Duodenal mucosa (tissue), 2 donors: ENCODE data around the gene NF1.

ENCODE experiments used
- H3K27ac ChIP-seq: one replicate; pipeline ENCODE4 v1.7.0; 2013; ENCODE audit warnings: low read depth, low read length
- H3K27me3 ChIP-seq, 2 donors: one replicate each; pipeline ENCODE4 v1.7.0; 2013; ENCODE audit warnings: low read length in 2 of 2, control low read depth in 1 of 2; ENCODE audit not compliant: insufficient read depth in 2 of 2, control insufficient read depth in 1 of 2
- H3K36me3 ChIP-seq, 2 donors: one replicate each; pipeline ENCODE4 v1.7.0; 2013; ENCODE audit warnings: low read length in 2 of 2, control low read depth in 1 of 2; ENCODE audit not compliant: insufficient read depth in 2 of 2, control insufficient read depth in 1 of 2
- H3K4me1 ChIP-seq, 2 donors: one replicate each; pipeline ENCODE4 v1.7.0; 2013; ENCODE audit warnings: low read length in 2 of 2, control low read depth in 1 of 2; ENCODE audit not compliant: insufficient read depth in 2 of 2, control insufficient read depth in 1 of 2
- H3K4me3 ChIP-seq, 2 donors: one replicate each; pipeline ENCODE4 v1.7.0; 2013; ENCODE audit warnings: low read length in 2 of 2, low read depth in 1 of 2
- H3K9ac ChIP-seq, 2 donors: one replicate each; pipeline ENCODE4 v1.7.0; 2013; ENCODE audit warnings: low read length in 2 of 2, low read depth in 1 of 2
- H3K9me3 ChIP-seq, 2 donors: one replicate each; pipeline ENCODE4 v1.7.0; 2013; ENCODE audit warnings: low read length in 2 of 2, control low read depth in 1 of 2; ENCODE audit not compliant: control insufficient read depth in 1 of 2

NF1 gene

GRCh38 chr17:31248986-31249834 lies 154.4 kb downstream of the NF1 start:
- Histone ChIP-seq H3K9me3 (no peaks in the 10 kb centered on the region), H3K9ac (no peak overlapping the region), H3K27ac (no peak overlapping the region), H3K4me1 (peaks cover 7 to 15% of the 10 kb centered on the region in 2 donors), H3K4me3 (no peak overlapping the region), H3K27me3 (no peaks in the 10 kb centered on the region), H3K36me3 (peaks cover 16% of the 10 kb centered on the region in 2 donors)

- Histone ChIP-seq H3K27ac (no peak overlapping the region), H3K9ac (no peak overlapping the region), H3K36me3 (peaks cover 12 to 13% of the 10 kb centered on the region in 2 donors), H3K4me3 (no peak overlapping the region), H3K9me3 (no peaks in the 10 kb centered on the region), H3K4me1 (peaks cover 7 to 15% of the 10 kb centered on the region in 2 donors), H3K27me3 (no peaks in the 10 kb centered on the region)
Measured at GRCh38 chr17:31249835-31250141, 155.0 kb downstream of the NF1 start.

- no peak overlapping the region for H3K9ac ChIP-seq
- H3K27me3 ChIP-seq: no peaks in the 10 kb centered on the region
- H3K36me3 ChIP-seq: peaks cover 8 to 9% of the 10 kb centered on the region in 2 donors
- H3K4me3 ChIP-seq: no peak overlapping the region
- no peak overlapping the region for H3K27ac ChIP-seq
- peaks cover 7 to 15% of the 10 kb centered on the region in 2 donors for H3K4me1 ChIP-seq
- H3K9me3 ChIP-seq: no peaks in the 10 kb centered on the region
Measured at GRCh38 chr17:31250229-31250628, 155.5 kb downstream of the NF1 start.

DNA sequence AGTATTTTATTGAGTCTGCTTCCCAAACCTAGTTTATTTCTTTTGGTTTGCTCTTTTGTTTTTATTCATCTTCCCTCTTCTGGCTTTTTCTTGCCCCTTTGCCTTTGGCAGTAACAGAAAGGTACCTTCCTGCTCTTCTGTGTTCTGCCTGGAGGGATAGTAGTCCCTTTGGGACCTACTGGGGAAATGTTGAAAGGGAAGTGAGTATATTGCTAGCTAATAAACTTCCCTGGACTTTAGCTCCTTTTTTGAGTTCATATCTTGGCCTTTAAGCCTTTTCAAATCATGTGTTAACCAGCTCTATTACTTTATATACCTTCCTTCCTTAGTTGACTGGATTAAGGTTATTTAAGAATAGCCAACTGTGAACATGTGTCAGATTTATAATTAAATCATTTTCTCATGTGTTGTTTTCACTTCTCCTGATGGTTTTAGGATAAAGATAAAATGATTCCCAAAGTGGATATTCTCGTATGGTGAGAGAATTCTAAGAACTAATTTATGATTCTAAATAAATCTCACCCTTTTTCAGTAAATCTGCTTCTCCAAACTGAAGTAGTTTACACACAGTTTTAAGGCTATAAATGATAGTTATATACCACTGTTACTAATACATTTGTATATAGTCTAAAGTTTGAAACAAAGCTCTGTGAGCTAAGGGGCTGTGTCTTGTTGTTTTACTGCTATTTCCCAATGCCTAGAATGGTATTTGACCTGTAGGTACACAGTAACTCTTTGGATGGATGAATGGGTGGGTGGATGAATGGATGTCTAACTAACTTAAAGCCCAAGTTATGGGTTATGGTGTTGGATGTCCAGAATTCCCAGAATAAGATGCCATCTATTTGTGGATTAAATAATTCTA lies 156.6 kb downstream of the NF1 start:
- no peak overlapping the region for H3K4me3 ChIP-seq
- H3K27me3 ChIP-seq: no peaks in the 10 kb centered on the region
- peaks cover 2 to 4% of the 10 kb centered on the region in 2 donors for H3K36me3 ChIP-seq
- H3K9ac ChIP-seq: no peak overlapping the region
- H3K27ac ChIP-seq: no peak overlapping the region
- peaks cover 7 to 15% of the 10 kb centered on the region in 2 donors for H3K4me1 ChIP-seq
- H3K9me3 ChIP-seq: no peaks in the 10 kb centered on the region

DNA sequence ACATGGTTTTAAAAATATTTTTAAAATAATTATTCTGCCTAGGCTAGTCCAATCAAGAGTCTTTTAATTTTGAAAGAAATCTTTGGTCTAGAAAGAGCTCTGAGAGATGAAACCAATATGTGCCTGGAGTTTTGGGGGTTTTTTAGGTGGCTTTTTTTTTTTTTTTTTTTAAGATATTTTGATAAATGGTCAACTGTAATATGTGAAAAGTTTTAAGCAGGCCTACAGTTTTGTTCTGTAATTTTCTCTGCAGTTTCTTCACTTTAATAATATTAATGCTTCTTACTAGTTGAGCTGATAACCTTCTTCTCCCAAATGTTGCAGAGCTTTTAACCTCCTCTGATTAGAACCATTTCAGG lies 157.2 kb downstream of the NF1 start:
- no peak overlapping the region for H3K27ac ChIP-seq
- no peak overlapping the region for H3K4me3 ChIP-seq
- no peak overlapping the region for H3K9ac ChIP-seq
- no peaks in the 10 kb centered on the region for H3K27me3 ChIP-seq
- peaks cover 7 to 15% of the 10 kb centered on the region in 2 donors for H3K4me1 ChIP-seq
- H3K9me3 ChIP-seq: no peaks in the 10 kb centered on the region
- H3K36me3 ChIP-seq: peaks cover 0 to 4% of the 10 kb centered on the region in 2 donors

DNA sequence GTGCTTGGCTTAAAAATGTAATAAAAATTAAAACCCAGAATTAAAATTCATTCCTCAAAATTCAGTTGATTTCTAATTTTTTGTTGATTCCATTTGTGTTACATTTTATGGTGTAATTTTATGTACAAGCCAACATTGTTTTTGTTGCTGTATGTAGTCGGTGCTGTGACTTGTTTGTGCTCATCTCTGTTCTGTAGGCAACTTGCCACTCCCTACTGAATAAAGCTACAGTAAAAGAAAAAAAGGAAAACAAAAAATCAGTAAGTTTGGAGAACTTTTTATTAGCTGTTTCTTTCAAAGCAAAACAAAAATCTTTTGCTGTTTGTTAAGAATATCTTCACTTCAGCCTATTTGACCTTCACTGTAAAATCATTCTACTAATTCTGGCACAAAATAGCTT lies 158.0 kb downstream of the NF1 start:
- H3K9me3 ChIP-seq: no peaks in the 10 kb centered on the region
- H3K27me3 ChIP-seq: no peaks in the 10 kb centered on the region
- H3K4me1 ChIP-seq: peaks cover 7 to 15% of the 10 kb centered on the region in 2 donors
- no peak overlapping the region for H3K4me3 ChIP-seq
- H3K9ac ChIP-seq: no peak overlapping the region
- peaks cover 0 to 4% of the 10 kb centered on the region in 2 donors for H3K36me3 ChIP-seq
- no peak overlapping the region for H3K27ac ChIP-seq

- Histone ChIP-seq H3K27ac (no peak overlapping the region), H3K9me3 (no peaks in the 10 kb centered on the region), H3K36me3 (peaks cover 0 to 2% of the 10 kb centered on the region in 2 donors), H3K9ac (no peak overlapping the region), H3K27me3 (no peaks in the 10 kb centered on the region), H3K4me3 (no peak overlapping the region), H3K4me1 (peaks cover 7 to 15% of the 10 kb centered on the region in 2 donors)
Measured at GRCh38 chr17:31254654-31255053, 159.9 kb downstream of the NF1 start.

DNA sequence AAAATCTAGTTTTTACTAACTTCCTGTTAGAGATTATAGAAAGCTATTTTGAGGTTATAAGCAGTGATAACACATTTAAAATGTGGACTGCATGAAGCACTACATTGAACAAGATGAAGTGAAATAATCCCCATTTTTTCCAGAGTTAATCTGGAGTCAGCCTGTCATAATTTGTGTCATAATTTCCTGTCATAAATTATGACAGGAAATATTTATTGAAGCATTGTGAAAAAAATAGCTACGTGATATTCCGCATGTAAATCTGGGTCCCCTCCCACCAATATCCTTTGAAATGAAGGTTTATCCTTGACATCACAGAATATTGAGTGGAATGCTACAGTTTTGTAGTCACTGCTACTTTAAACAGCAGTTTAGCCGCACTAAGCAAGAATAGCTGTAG lies 162.2 kb downstream of the NF1 start:
- no peaks in the 10 kb centered on the region for H3K9me3 ChIP-seq
- no peak overlapping the region for H3K9ac ChIP-seq
- no peaks in the 10 kb centered on the region for H3K27me3 ChIP-seq
- H3K27ac ChIP-seq: no peak overlapping the region
- H3K4me1 ChIP-seq: no peaks in the 10 kb centered on the region
- H3K36me3 ChIP-seq: peaks cover 0 to 13% of the 10 kb centered on the region in 2 donors
- no peak overlapping the region for H3K4me3 ChIP-seq

GRCh38 chr17:31260151-31260550 lies 165.4 kb downstream of the NF1 start:
- Histone ChIP-seq H3K4me1 (no peaks in the 10 kb centered on the region), H3K9ac (no peak overlapping the region), H3K4me3 (no peak overlapping the region), H3K36me3 (peaks cover 0 to 13% of the 10 kb centered on the region in 2 donors), H3K27ac (no peak overlapping the region), H3K27me3 (no peaks in the 10 kb centered on the region), H3K9me3 (no peaks in the 10 kb centered on the region)

GRCh38 chr17:31261601-31262000 lies 166.8 kb downstream of the NF1 start:
- H3K36me3 ChIP-seq: peaks cover 0 to 23% of the 10 kb centered on the region in 2 donors

More at GRCh38 chr17:31261601-31262000, 166.8 kb downstream of the NF1 start:
- Histone ChIP-seq H3K27me3 (no peaks in the 10 kb centered on the region), H3K27ac (no peak overlapping the region), H3K4me3 (no peak overlapping the region), H3K9me3 (no peaks in the 10 kb centered on the region), H3K9ac (no peak overlapping the region), H3K4me1 (no peaks in the 10 kb centered on the region)
